ENCODE data around the gene MVB12B. TPM values are rescaled to one million over a fixed set of nuclear protein-coding genes. Genes with fewer than 3 reads are reported as not detected.

MVB12B gene
- total and polyA plus RNA-seq, 2 of the 4 experiments (the other 2 are of a cell fraction): 2.0 to 4.0 TPM

DNA sequence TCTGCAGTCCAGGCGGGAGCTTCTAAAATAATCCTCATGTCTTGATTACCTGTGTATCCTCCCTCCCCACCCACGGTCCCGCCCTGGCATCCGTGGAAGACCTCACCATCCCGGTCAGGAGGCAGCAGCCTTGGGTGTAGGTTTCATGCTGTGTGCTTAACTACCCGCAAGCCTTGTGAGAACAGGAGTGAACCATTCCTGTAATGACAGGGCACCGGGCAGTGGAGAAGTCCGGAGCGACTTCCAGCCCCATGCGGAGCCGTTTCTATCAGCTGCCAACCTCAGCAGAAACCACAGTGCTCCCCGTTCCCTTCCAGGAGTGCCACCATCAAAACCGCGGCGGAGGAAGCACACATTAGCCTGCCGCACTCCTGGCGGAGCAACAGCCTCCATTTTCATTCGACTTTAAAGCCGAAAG, 163.6 kb downstream of the MVB12B start:
- CTCF ChIA-PET: interaction anchor here (0.9 to 2.2 kb wide), 5 partner anchors 18 to 572 kb away, joined by 3 to 12 read pairs (median 7); no protein-coding TSS in a partner anchor
- Histone ChIP-seq H3K4me3 (ENCODE audit: insufficient read depth, low read depth, low read length) (no peak overlapping the region), H3K36me3 (ENCODE audit: control insufficient read depth, insufficient read depth, low read length) (no peaks in the 10 kb centered on the region), H3K4ac (ENCODE audit: low read depth, low read length) (no peak overlapping the region), H3K27me3 (ENCODE audit: control insufficient read depth, insufficient read depth, low read length) (no peaks in the 10 kb centered on the region), H2AK5ac (ENCODE audit: low read depth, low read length) (no peak overlapping the region), H3K9me3 (ENCODE audit: control insufficient read depth, insufficient read depth, low read length) (no peaks in the 10 kb centered on the region), H3K27ac (ENCODE audit: insufficient read depth, low read length) (no peak overlapping the region), H3K4me1 (ENCODE audit: control insufficient read depth, insufficient read depth, low read length) (no peaks in the 10 kb centered on the region), H4K91ac (ENCODE audit: insufficient read depth, low read depth, low read length) (no peak overlapping the region), H3K18ac (ENCODE audit: low read depth, low read length) (no peak overlapping the region), H3K79me1 (ENCODE audit: low read depth in 1 of 2, low read length in 2 of 2) (no peaks in the 10 kb centered on the region), H3K4me2 (ENCODE audit: low read depth, low read length) (no peak overlapping the region), H3K23ac (ENCODE audit: low read depth, low read length) (no peak overlapping the region), H3K9me1 (ENCODE audit: insufficient read depth, low read length) (no peaks in the 10 kb centered on the region), H3K14ac (replicated peaks; ENCODE audit: low read depth, low read length) (no peak overlapping the region), H3K9ac (ENCODE audit: low read depth, low read length) (no peak overlapping the region), H2BK120ac (ENCODE audit: low read depth, low read length) (no peak overlapping the region), H2BK20ac (ENCODE audit: low read depth, low read length) (no peak overlapping the region), H4K20me1 (ENCODE audit: insufficient read depth, low read length) (no peaks in the 10 kb centered on the region), H3K56ac (ENCODE audit: extremely low read depth, insufficient read depth, low read length) (no peak overlapping the region), H2BK5ac (ENCODE audit: low read depth, low read length, poor library complexity, severe bottlenecking) (no peak overlapping the region), H2AFZ (replicated peaks; ENCODE audit: low read length, poor library complexity) (no peak overlapping the region), H4K5ac (ENCODE audit: low read depth, low read length) (no peak overlapping the region), H2BK15ac (ENCODE audit: low read depth, low read length) (no peak overlapping the region), H4K8ac (ENCODE audit: low read depth in 2 of 2, low read length in 2 of 2) (no peak overlapping the region), H2AK9ac (replicated peaks; ENCODE audit: low read depth, low read length, poor library complexity) (no peak overlapping the region)
- WGBS, 2 experiments (ENCODE audit: extremely low coverage in 2 of 2, insufficient read length in 1 of 2): 64% methylated on average over 5 of the region's 19 CpGs; no CpG with 5 or more reads in 1 of the 2 experiments
- in situ Hi-C loops (cut with MboI; ENCODE audit: low sequenced_read_pairs): loop anchor here (5.0 to 25.0 kb wide), 2 partner anchors 188 to 1078 kb away; no protein-coding TSS in a partner anchor
- intact Hi-C loops (cut with micrococcal nuclease): loop anchor here (2.0 to 10.0 kb wide), 4 partner anchors 91 to 1085 kb away; partner anchors contain the start of gene PBX3
- DNase-seq: no peak
- dilution Hi-C loops (cut with HindIII; ENCODE audit: low sequenced_read_pairs, unreplicated experiment): no loop called here
- no TSS peak for BruUV-seq (replicated peaks)
- POLR2A ChIA-PET (ENCODE audit: unreplicated experiment): no interaction called here
- ATAC-seq (ENCODE audit: low read depth): no peak
- TF ChIP-seq MAFK (IDR thresholded peaks at IDR 0.05; ENCODE audit: low read depth, low read length): no peak
- TF ChIP-seq, protein P1, sequence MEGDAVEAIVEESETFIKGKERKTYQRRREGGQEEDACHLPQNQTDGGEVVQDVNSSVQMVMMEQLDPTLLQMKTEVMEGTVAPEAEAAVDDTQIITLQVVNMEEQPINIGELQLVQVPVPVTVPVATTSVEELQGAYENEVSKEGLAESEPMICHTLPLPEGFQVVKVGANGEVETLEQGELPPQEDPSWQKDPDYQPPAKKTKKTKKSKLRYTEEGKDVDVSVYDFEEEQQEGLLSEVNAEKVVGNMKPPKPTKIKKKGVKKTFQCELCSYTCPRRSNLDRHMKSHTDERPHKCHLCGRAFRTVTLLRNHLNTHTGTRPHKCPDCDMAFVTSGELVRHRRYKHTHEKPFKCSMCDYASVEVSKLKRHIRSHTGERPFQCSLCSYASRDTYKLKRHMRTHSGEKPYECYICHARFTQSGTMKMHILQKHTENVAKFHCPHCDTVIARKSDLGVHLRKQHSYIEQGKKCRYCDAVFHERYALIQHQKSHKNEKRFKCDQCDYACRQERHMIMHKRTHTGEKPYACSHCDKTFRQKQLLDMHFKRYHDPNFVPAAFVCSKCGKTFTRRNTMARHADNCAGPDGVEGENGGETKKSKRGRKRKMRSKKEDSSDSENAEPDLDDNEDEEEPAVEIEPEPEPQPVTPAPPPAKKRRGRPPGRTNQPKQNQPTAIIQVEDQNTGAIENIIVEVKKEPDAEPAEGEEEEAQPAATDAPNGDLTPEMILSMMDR (conservative IDR thresholded peaks at IDR 0.05; ENCODE audit: low read depth, low read length): no peak
- TF ChIP-seq FOS (IDR thresholded peaks at IDR 0.05; ENCODE audit: low read depth, low read length): no peak
- no peak for TF ChIP-seq CEBPB (IDR thresholded peaks at IDR 0.05; ENCODE audit: low read depth, low read length)
- no peak for TF ChIP-seq RFX5 (IDR thresholded peaks at IDR 0.05; ENCODE audit: low read depth, low read length)
- TF ChIP-seq BHLHE40 (IDR thresholded peaks at IDR 0.05; ENCODE audit: low read depth, low read length): no peak
- TF ChIP-seq POLR2A (IDR thresholded peaks at IDR 0.05; ENCODE audit: low read depth, low read length): no peak
